ENCODE results near the gene DNAJC5. TPM values are rescaled to one million over a fixed set of nuclear protein-coding genes. Genes with fewer than 3 reads are reported as not detected.

The DNAJC5 gene
- total RNA-seq, 1 experiment from 2014 or later = 79.9 TPM

GRCh38 chr20:63854069-63854765, 40.7 kb upstream of the DNAJC5 start:
- Mint-ChIP-seq H3K36me3 (ENCODE audit: insufficient read depth, unreplicated experiment) (peaks cover 61% of the 10 kb centered on the region), H3K4me3 (ENCODE audit: low read depth, unreplicated experiment) (peak overlapping the region; percentile 15), H3K27me3 (ENCODE audit: unreplicated experiment) (peaks cover 48% of the 10 kb centered on the region), H3K9me3 (ENCODE audit: low read depth, unreplicated experiment) (no peaks in the 10 kb centered on the region), H3K4me1 (ENCODE audit: low read depth, unreplicated experiment) (peaks cover 40% of the 10 kb centered on the region), H3K27ac (ENCODE audit: unreplicated experiment) (no peak overlapping the region)
- DNase-seq = peak; percentile 68
- TF ChIP-seq CTCF (IDR thresholded peaks at IDR 0.05; ENCODE audit: unreplicated experiment) = no peak
- CTCF ChIA-PET = interaction anchor here (1.0 kb wide), 1 partner anchor 9 kb away, joined by 3 read pairs; no protein-coding TSS in a partner anchor
- intact Hi-C loops (cut with micrococcal nuclease; ENCODE audit: unreplicated experiment) = no loop called here
- BruUV-seq (replicated peaks) = no TSS peak

GRCh38 chr20:63854766-63855362, 40.1 kb upstream of the DNAJC5 start:
- Mint-ChIP-seq H3K4me3 (ENCODE audit: low read depth, unreplicated experiment) (no peak overlapping the region), H3K27ac (ENCODE audit: unreplicated experiment) (no peak overlapping the region), H3K27me3 (ENCODE audit: unreplicated experiment) (peaks cover 48% of the 10 kb centered on the region), H3K4me1 (ENCODE audit: low read depth, unreplicated experiment) (peaks cover 40% of the 10 kb centered on the region), H3K36me3 (ENCODE audit: insufficient read depth, unreplicated experiment) (peaks cover 65% of the 10 kb centered on the region), H3K9me3 (ENCODE audit: low read depth, unreplicated experiment) (no peaks in the 10 kb centered on the region)
- no peak for TF ChIP-seq CTCF (IDR thresholded peaks at IDR 0.05; ENCODE audit: unreplicated experiment)
- BruUV-seq (replicated peaks) = no TSS peak
- intact Hi-C loops (cut with micrococcal nuclease; ENCODE audit: unreplicated experiment) = no loop called here
- CTCF ChIA-PET = interaction anchor here (1.0 kb wide), 1 partner anchor 9 kb away, joined by 3 read pairs; no protein-coding TSS in a partner anchor
- DNase-seq = no peak

GRCh38 chr20:63855363-63856097, 39.4 kb upstream of the DNAJC5 start:
- Mint-ChIP-seq H3K27ac (ENCODE audit: unreplicated experiment) (no peak overlapping the region), H3K9me3 (ENCODE audit: low read depth, unreplicated experiment) (no peaks in the 10 kb centered on the region), H3K4me1 (ENCODE audit: low read depth, unreplicated experiment) (peaks cover 40% of the 10 kb centered on the region), H3K36me3 (ENCODE audit: insufficient read depth, unreplicated experiment) (peaks cover 69% of the 10 kb centered on the region), H3K27me3 (ENCODE audit: unreplicated experiment) (peaks cover 44% of the 10 kb centered on the region), H3K4me3 (ENCODE audit: low read depth, unreplicated experiment) (no peak overlapping the region)
- intact Hi-C loops (cut with micrococcal nuclease; ENCODE audit: unreplicated experiment) = no loop called here
- no peak for DNase-seq
- no TSS peak for BruUV-seq (replicated peaks)
- CTCF ChIA-PET = interaction anchor here (0.7 kb wide), 1 partner anchor 10 kb away, joined by 3 read pairs; the partner anchor contains the start of gene TPD52L2
- TF ChIP-seq CTCF (IDR thresholded peaks at IDR 0.05; ENCODE audit: unreplicated experiment) = no peak

- Mint-ChIP-seq H3K9me3 (ENCODE audit: low read depth, unreplicated experiment) (no peaks in the 10 kb centered on the region), H3K36me3 (ENCODE audit: insufficient read depth, unreplicated experiment) (peaks cover 71% of the 10 kb centered on the region), H3K4me1 (ENCODE audit: low read depth, unreplicated experiment) (peaks cover 46% of the 10 kb centered on the region), H3K27ac (ENCODE audit: unreplicated experiment) (peak overlapping the region; percentile 87), H3K27me3 (ENCODE audit: unreplicated experiment) (peaks cover 38% of the 10 kb centered on the region), H3K4me3 (ENCODE audit: low read depth, unreplicated experiment) (no peak overlapping the region)
- intact Hi-C loops (cut with micrococcal nuclease; ENCODE audit: unreplicated experiment) = no loop called here
- no peak for DNase-seq
- TF ChIP-seq CTCF (IDR thresholded peaks at IDR 0.05; ENCODE audit: unreplicated experiment) = no peak
- no TSS peak for BruUV-seq (replicated peaks)
- CTCF ChIA-PET = interaction anchor here (0.7 kb wide), 2 partner anchors 9 to 203 kb away, joined by 3 read pairs; partner anchors contain the start of genes STMN3 and TPD52L2
These were observed 38.8 kb upstream of the DNAJC5 start for GRCh38 chr20:63856098-63856511.
